ENCODE results near the gene CFL2. TPM values are rescaled to one million over a fixed set of nuclear protein-coding genes. Genes with fewer than 3 reads are reported as not detected.

CFL2 gene
- total and polyA plus RNA-seq, 2 of the 13 experiments (the other 11 are each of a cell fraction or from before 2014, with no cell fraction given), result 114 to 158 TPM

DNA sequence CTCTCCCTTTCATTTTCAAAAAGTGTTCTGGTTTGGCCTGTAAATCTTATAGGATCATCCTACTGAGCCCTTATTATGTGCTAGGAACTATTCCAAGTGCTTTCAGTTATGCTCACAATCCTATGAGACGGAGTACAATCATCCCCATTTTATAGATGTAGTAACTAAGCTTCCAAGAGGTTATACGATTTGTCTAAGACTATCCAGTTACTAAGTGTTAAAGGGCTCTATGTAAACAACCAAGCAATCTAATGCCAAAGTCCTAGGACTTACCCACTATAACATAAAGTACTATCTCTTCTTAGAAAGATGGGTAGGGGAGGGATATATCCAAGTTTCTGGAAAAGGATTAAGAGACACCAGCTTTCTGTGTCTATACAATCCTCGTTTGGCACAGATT lies 6.7 kb downstream of the CFL2 start (continued):
- no peak for TF ChIP-seq DMAP1 (CRISPR knock-in tag; IDR thresholded peaks at IDR 0.05)
- no peak for TF ChIP-seq ZNF883 (CRISPR knock-in tag; IDR thresholded peaks at IDR 0.05; ENCODE audit: not compliant biosample characterization)
- TF ChIP-seq ELF3 (CRISPR knock-in tag; IDR thresholded peaks at IDR 0.05), result peak; percentile 11; the same call in 1 of the 2 replicates

DNA sequence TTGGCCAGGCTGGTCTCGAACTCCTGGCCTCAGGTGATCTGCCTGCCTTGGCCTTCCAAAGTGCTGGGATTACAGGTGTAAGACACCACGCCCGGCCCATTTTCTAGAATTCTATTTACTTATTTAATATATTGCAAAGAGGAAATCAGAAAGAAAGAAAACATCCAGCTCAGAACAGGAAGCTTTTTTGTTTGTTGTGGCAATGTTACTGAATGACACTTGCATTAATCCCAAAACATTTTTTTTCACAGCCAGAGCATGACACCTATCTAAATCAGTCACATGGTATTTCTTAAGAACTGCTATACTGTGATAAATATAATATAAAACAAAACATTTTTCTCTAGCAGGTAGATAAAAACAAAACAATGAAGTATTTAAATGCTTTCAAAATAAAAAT lies 12.6 kb downstream of the CFL2 start:
- no TSS peak for BruUV-seq (replicated peaks)

DNA sequence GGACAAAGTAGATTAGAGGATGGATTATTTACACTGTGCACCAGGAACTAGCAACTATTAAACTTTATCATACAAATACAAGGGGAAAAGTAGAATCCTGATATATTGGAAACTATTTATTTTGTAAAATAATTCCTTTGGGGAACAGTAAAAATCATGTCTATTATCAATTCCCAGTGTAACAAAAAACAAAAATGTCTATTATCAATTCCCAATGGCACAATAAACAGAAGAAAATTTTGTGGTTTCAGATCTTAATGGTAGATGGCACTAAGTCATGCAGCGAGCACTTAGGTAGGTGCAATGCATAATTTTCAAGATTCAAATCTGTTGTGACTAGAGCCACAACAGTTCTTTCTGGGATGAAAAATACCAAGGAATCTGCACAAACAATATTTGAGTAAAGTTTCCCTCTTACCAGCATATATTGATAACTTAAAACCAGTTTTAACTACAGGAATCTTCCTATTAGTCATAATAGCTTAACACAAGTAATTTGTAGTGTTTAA lies 13.7 kb downstream of the CFL2 start:
- H3K27ac ChIP-seq (ENCODE audit: extremely low read length, insufficient read depth, low read length), result no peak overlapping the region

More for the DNA sequence above, 12.6 kb downstream of the CFL2 start:
- ChIA-PET CTCF (ENCODE audit: low intra/inter-chr PET ratio, low total read pairs) (no interaction called here), POLR2A (interaction anchor here (2.3 kb wide), 1 partner anchor 14 kb away, joined by 5 read pairs; no protein-coding TSS in a partner anchor)
- 72% methylated on average over 3 of the region's 3 CpGs for WGBS (ENCODE audit: low lambda C conversion rate)
- Histone ChIP-seq H3K79me2 (ENCODE audit: insufficient read depth, low read length) (no peaks in the 10 kb centered on the region), H3K27ac (ENCODE audit: extremely low read length, insufficient read depth, low read length) (no peak overlapping the region), H4K20me1 (ENCODE audit: insufficient read depth, low read length) (no peaks in the 10 kb centered on the region), H3K4me2 (ENCODE audit: low read depth, low read length) (no peak overlapping the region), H2AFZ (ENCODE audit: low read length) (no peak overlapping the region), H3K9ac (ENCODE audit: insufficient read depth, low read depth, low read length) (no peak overlapping the region), H3K36me3 (replicated peaks in 1 of 2; ENCODE audit: control insufficient read depth in 1 of 2, insufficient read depth in 2 of 2, low read length in 2 of 2) (no peaks in the 10 kb centered on the region), H3K4me1 (ENCODE audit: insufficient read depth, low read length) (peaks cover 15% of the 10 kb centered on the region), H3K27me3 (ENCODE audit: control insufficient read depth in 1 of 2, insufficient read depth in 2 of 2, low read length in 2 of 2) (no peaks in the 10 kb centered on the region), H3K9me3 (ENCODE audit: low read length) (no peaks in the 10 kb centered on the region), H3K4me3 (replicated peaks in 1 of 3; ENCODE audit: insufficient read depth in 1 of 3, low read depth in 2 of 3, low read length in 3 of 3) (no peak overlapping the region)
- FAIRE-seq (no peak), DNase-seq (ENCODE audit: low spot score) (no peak), ATAC-seq (no peak)
- in situ Hi-C loops (cut with HindIII; ENCODE audit: extremely low pct_ligation_motif_present, low pct_unique_long_range_greater_than_20kb) (no loop called here), intact Hi-C loops (cut with micrococcal nuclease; ENCODE audit: unreplicated experiment) (no loop called here)
- TF ChIP-seq ZNF501 (CRISPR knock-in tag; IDR thresholded peaks at IDR 0.05), result peak; percentile 33; the same call in 1 of the 2 replicates
- no peak for TF ChIP-seq ARNT2 (CRISPR knock-in tag; IDR thresholded peaks at IDR 0.05; ENCODE audit: low read depth)

More for the DNA sequence above, 13.7 kb downstream of the CFL2 start:
- peaks cover 15% of the 10 kb centered on the region for H3K4me1 ChIP-seq (ENCODE audit: insufficient read depth, low read length)
- 73% methylated on average over 1 of the region's 1 CpG for WGBS (ENCODE audit: low lambda C conversion rate)
- BruUV-seq (replicated peaks), result no TSS peak
- H4K20me1 ChIP-seq (ENCODE audit: insufficient read depth, low read length), result no peaks in the 10 kb centered on the region
- no peaks in the 10 kb centered on the region for H3K79me2 ChIP-seq (ENCODE audit: insufficient read depth, low read length)
- intact Hi-C loops (cut with micrococcal nuclease; ENCODE audit: unreplicated experiment) (no loop called here), in situ Hi-C loops (cut with HindIII; ENCODE audit: extremely low pct_ligation_motif_present, low pct_unique_long_range_greater_than_20kb) (no loop called here)
- no peak overlapping the region for H2AFZ ChIP-seq (ENCODE audit: low read length)
- H3K27me3 ChIP-seq (ENCODE audit: control insufficient read depth in 1 of 2, insufficient read depth in 2 of 2, low read length in 2 of 2), result no peaks in the 10 kb centered on the region
- no peaks in the 10 kb centered on the region for H3K9me3 ChIP-seq (ENCODE audit: low read length)
- no peak for TF ChIP-seq CREB1 (IDR thresholded peaks at IDR 0.05)
- TF ChIP-seq CREB1 (CRISPR knock-in tag; IDR thresholded peaks at IDR 0.05), result 0 out of 2 replicates have a peak, but pooled peaks have one; percentile 19
- 0 out of 2 replicates have a peak, but pooled peaks have one; percentile 25 for TF ChIP-seq ATF1 (CRISPR knock-in tag; IDR thresholded peaks at IDR 0.05)
- TF ChIP-seq ZNF619 (CRISPR knock-in tag; IDR thresholded peaks at IDR 0.05), result no peak
- TF ChIP-seq, protein P1, sequence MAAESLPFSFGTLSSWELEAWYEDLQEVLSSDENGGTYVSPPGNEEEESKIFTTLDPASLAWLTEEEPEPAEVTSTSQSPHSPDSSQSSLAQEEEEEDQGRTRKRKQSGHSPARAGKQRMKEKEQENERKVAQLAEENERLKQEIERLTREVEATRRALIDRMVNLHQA (CRISPR knock-in tag; IDR thresholded peaks at IDR 0.05), result no peak
- ChIA-PET POLR2A (interaction anchor here (0.9 to 2.4 kb wide), 3 partner anchors 8 to 15 kb away, joined by 3 to 21 read pairs (median 5); partner anchors contain the start of gene CFL2), CTCF (ENCODE audit: low intra/inter-chr PET ratio, low total read pairs) (no interaction called here)
- no peak overlapping the region for H3K9ac ChIP-seq (ENCODE audit: insufficient read depth, low read depth, low read length)
- FAIRE-seq (no peak), ATAC-seq (no peak), DNase-seq (ENCODE audit: low spot score) (no peak)
- H3K36me3 ChIP-seq (replicated peaks in 1 of 2; ENCODE audit: control insufficient read depth in 1 of 2, insufficient read depth in 2 of 2, low read length in 2 of 2), result no peaks in the 10 kb centered on the region
- peak overlapping the region; percentile 20; the same call in 1 of the 2 replicates for H3K4me2 ChIP-seq (ENCODE audit: low read depth, low read length)
- no peak overlapping the region for H3K4me3 ChIP-seq (replicated peaks in 1 of 3; ENCODE audit: insufficient read depth in 1 of 3, low read depth in 2 of 3, low read length in 3 of 3)

All from HepG2 (cell line).